ENCODE results near the gene PRKCA. TPM values are rescaled to one million over a fixed set of nuclear protein-coding genes. Genes with fewer than 3 reads are reported as not detected.
"Not testable (repeated sequence)": the region's sequence is repeated elsewhere in the genome, so short reads cannot be mapped to it uniquely, and the experiment has no call there.

Gene PRKCA
- total and polyA plus RNA-seq, 2 donors from 2014 or later: 8.0 to 50.8 TPM

GRCh38 chr17:66474806-66475497 lies 172.5 kb downstream of the PRKCA start:
- no peaks in the 10 kb centered on the region for H3K27me3 ChIP-seq (ENCODE audit: control insufficient read depth, insufficient read depth, low read length)
- H3K36me3 ChIP-seq (ENCODE audit: control insufficient read depth in 2 of 3, insufficient read depth in 3 of 3, low read length in 3 of 3): no peaks in the 10 kb centered on the region
- peak in 2 of 5 donors; percentile 29 to 48 for DNase-seq
- no peak overlapping the region for H3K27ac ChIP-seq (ENCODE audit: low read depth in 2 of 2, low read length in 2 of 2)
- no peaks in the 10 kb centered on the region for H3K9me3 ChIP-seq (ENCODE audit: control insufficient read depth in 2 of 3, insufficient read depth in 1 of 3, low read length in 3 of 3)
- no peak overlapping the region for H3K4me3 ChIP-seq (ENCODE audit: low read length in 3 of 3)
- intact Hi-C loops (cut with DNase I): no loop called here
- no peak for FAIRE-seq
- peaks cover 5 to 7% (median 6%) of the 10 kb centered on the region in 3 donors for H3K4me1 ChIP-seq (ENCODE audit: control insufficient read depth in 2 of 3, insufficient read depth in 2 of 3, low read depth in 1 of 3, low read length in 3 of 3)
- H3K9ac ChIP-seq (ENCODE audit: low read length in 3 of 3): no peak overlapping the region
- TF ChIP-seq CTCF (IDR thresholded peaks at IDR 0.05; ENCODE audit: borderline replicate concordance, extremely low read depth, insufficient read depth): no peak

- intact Hi-C loops (cut with DNase I): no loop called here
- no peak for TF ChIP-seq CTCF (IDR thresholded peaks at IDR 0.05; ENCODE audit: borderline replicate concordance, extremely low read depth, insufficient read depth)
- no peaks in the 10 kb centered on the region for H3K36me3 ChIP-seq (ENCODE audit: control insufficient read depth in 2 of 3, insufficient read depth in 3 of 3, low read length in 3 of 3)
- no peak overlapping the region for H3K9ac ChIP-seq (ENCODE audit: low read length in 3 of 3)
- no peak for DNase-seq
- H3K9me3 ChIP-seq (ENCODE audit: control insufficient read depth in 2 of 3, insufficient read depth in 1 of 3, low read length in 3 of 3): no peaks in the 10 kb centered on the region
- no peak for FAIRE-seq
- H3K4me3 ChIP-seq (ENCODE audit: low read length in 3 of 3): no peak overlapping the region
- H3K27ac ChIP-seq (ENCODE audit: low read depth in 2 of 2, low read length in 2 of 2): no peak overlapping the region
- no peaks in the 10 kb centered on the region for H3K27me3 ChIP-seq (ENCODE audit: control insufficient read depth, insufficient read depth, low read length)
- peaks cover 0 to 6% (median 3%) of the 10 kb centered on the region in 3 donors for H3K4me1 ChIP-seq (ENCODE audit: control insufficient read depth in 2 of 3, insufficient read depth in 2 of 3, low read depth in 1 of 3, low read length in 3 of 3)
Measured at GRCh38 chr17:66476014-66476413, 173.6 kb downstream of the PRKCA start.

GRCh38 chr17:66477615-66478283 lies 175.3 kb downstream of the PRKCA start:
- TF ChIP-seq CTCF (IDR thresholded peaks at IDR 0.05; ENCODE audit: borderline replicate concordance, extremely low read depth, insufficient read depth): no peak
- no peaks in the 10 kb centered on the region for H3K36me3 ChIP-seq (ENCODE audit: control insufficient read depth in 2 of 3, insufficient read depth in 3 of 3, low read length in 3 of 3)
- no peaks in the 10 kb centered on the region for H3K27me3 ChIP-seq (ENCODE audit: control insufficient read depth, insufficient read depth, low read length)
- DNase-seq: no peak
- H3K27ac ChIP-seq (ENCODE audit: low read depth in 2 of 2, low read length in 2 of 2): no peak overlapping the region
- no peaks in the 10 kb centered on the region for H3K9me3 ChIP-seq (ENCODE audit: control insufficient read depth in 2 of 3, insufficient read depth in 1 of 3, low read length in 3 of 3)
- no peak overlapping the region for H3K9ac ChIP-seq (ENCODE audit: low read length in 3 of 3)
- no peak for FAIRE-seq
- H3K4me3 ChIP-seq (ENCODE audit: low read length in 3 of 3): no peak overlapping the region
- intact Hi-C loops (cut with DNase I): no loop called here
- H3K4me1 ChIP-seq (ENCODE audit: control insufficient read depth in 2 of 3, insufficient read depth in 2 of 3, low read depth in 1 of 3, low read length in 3 of 3): peaks cover 0 to 6% (median 3%) of the 10 kb centered on the region in 3 donors

- H3K4me1 ChIP-seq (ENCODE audit: control insufficient read depth in 2 of 3, insufficient read depth in 2 of 3, low read depth in 1 of 3, low read length in 3 of 3); DNase-seq; H3K27ac ChIP-seq (ENCODE audit: low read depth in 2 of 2, low read length in 2 of 2); intact Hi-C loops (cut with DNase I); H3K36me3 ChIP-seq (ENCODE audit: control insufficient read depth in 2 of 3, insufficient read depth in 3 of 3, low read length in 3 of 3); H3K4me3 ChIP-seq (ENCODE audit: low read length in 3 of 3); H3K9ac ChIP-seq (ENCODE audit: low read length in 3 of 3); H3K9me3 ChIP-seq (ENCODE audit: control insufficient read depth in 2 of 3, insufficient read depth in 1 of 3, low read length in 3 of 3); H3K27me3 ChIP-seq (ENCODE audit: control insufficient read depth, insufficient read depth, low read length); FAIRE-seq: not testable (repeated sequence)
Measured at GRCh38 chr17:66479230-66479889, 176.9 kb downstream of the PRKCA start.
